DND-41 (cell line): Measurements from ENCODE around the gene RAB4A.

Experiments used
- ATAC-seq: fragments of 200-7000 bp; cut with Tn5 transposase; 3 replicates; pipeline ENCODE4 v1.9.1; 2021; ENCODE audit warnings: low read depth; ENCODE audit not compliant: insufficient read depth
- DNase-seq: peaks from one replicate; pipeline ENCODE4 v3.0.0-alpha.2; 2020
- H2AFZ ChIP-seq: 2 replicates; pipeline ENCODE4 v1.6.0; 2012; ENCODE audit warnings: low read depth, low read length
- H3K27ac ChIP-seq: 2 replicates; pipeline ENCODE4 v1.5.1; 2012; ENCODE audit warnings: low read length, inconsistent platforms
- H3K27me3 ChIP-seq: fragments of 200-600 bp; sonication (generic); 2 replicates; pipeline ENCODE4 v1.6.0; 2012; ENCODE audit warnings: low read length, mild to moderate bottlenecking, inconsistent platforms; ENCODE audit not compliant: insufficient read depth, poor library complexity
- H3K36me3 ChIP-seq: 2 replicates; pipeline ENCODE4 v1.5.1; 2012; ENCODE audit warnings: low read length, inconsistent platforms; ENCODE audit not compliant: insufficient read depth
- H3K4me1 ChIP-seq: 2 replicates; pipeline ENCODE4 v1.5.1; 2012; ENCODE audit warnings: mild to moderate bottlenecking, low read length; ENCODE audit not compliant: insufficient read depth
- H3K4me2 ChIP-seq: 2 replicates; pipeline ENCODE4 v1.6.0; 2012; ENCODE audit warnings: mild to moderate bottlenecking, moderate library complexity, low read length, inconsistent platforms; ENCODE audit not compliant: insufficient read depth
- H3K4me3 ChIP-seq, 2 experiments: fragments of 200-600 bp in 1 of 2; shearing (Covaris generic) in 1 of 2; 2 replicates each; pipeline ENCODE4 v1.5.1; 2012 to 2016; ENCODE audit warnings: inconsistent platforms in 2 of 2, low read length in 2 of 2, mild to moderate bottlenecking in 2 of 2, low read depth in 1 of 2, moderate library complexity in 1 of 2
- H3K79me2 ChIP-seq: 2 replicates; pipeline ENCODE4 v1.6.0; 2012; ENCODE audit warnings: low read length, inconsistent platforms; ENCODE audit not compliant: insufficient read depth
- H3K9ac ChIP-seq: 2 replicates; pipeline ENCODE4 v1.6.0; 2012; ENCODE audit warnings: low read depth, mild to moderate bottlenecking, inconsistent platforms, low read length, moderate library complexity
- H3K9me3 ChIP-seq: 2 replicates; pipeline ENCODE4 v1.5.1; 2012; ENCODE audit warnings: low read length, moderate library complexity, mild to moderate bottlenecking, inconsistent platforms; ENCODE audit not compliant: insufficient read depth, severe bottlenecking
- H4K20me1 ChIP-seq: 2 replicates; pipeline ENCODE4 v1.6.0; 2012; ENCODE audit warnings: low read length; ENCODE audit not compliant: insufficient read depth
- CTCF ChIP-seq: IDR thresholded peaks from 2 replicates; pipeline ENCODE4 v1.5.1; 2012; ENCODE audit warnings: borderline replicate concordance, low read length, moderate library complexity, mild to moderate bottlenecking; ENCODE audit not compliant: poor library complexity, severe bottlenecking; ENCODE audit errors: extremely low read depth
- EZH2 ChIP-seq: IDR thresholded peaks from 3 replicates; pipeline ENCODE4 v1.6.1; 2012; ENCODE audit warnings: borderline replicate concordance, low read depth, mild to moderate bottlenecking, moderate library complexity, low read length, inconsistent platforms; ENCODE audit not compliant: severe bottlenecking

RAB4A gene

GRCh38 chr1:229334716-229335115 is 63.8 kb downstream of the RAB4A start:
- ATAC-seq (no peak), DNase-seq (no peak)
- Histone ChIP-seq H3K36me3 (peaks cover 33% of the 10 kb centered on the region), H3K79me2 (peaks cover 84% of the 10 kb centered on the region), H2AFZ (no peak overlapping the region), H3K4me3 (no peak overlapping the region), H3K9me3 (peaks cover 8% of the 10 kb centered on the region), H4K20me1 (peaks cover 21% of the 10 kb centered on the region; the same call in 1 of the 2 replicates), H3K9ac (no peak overlapping the region), H3K4me2 (no peak overlapping the region), H3K4me1 (peaks cover 29% of the 10 kb centered on the region), H3K27ac (no peak overlapping the region), H3K27me3 (no peaks in the 10 kb centered on the region)
- TF ChIP-seq CTCF (no peak), EZH2 (no peak)

GRCh38 chr1:229336345-229336744 is 65.4 kb downstream of the RAB4A start:
- ATAC-seq (no peak), DNase-seq (no peak)
- Histone ChIP-seq H3K36me3 (peaks cover 31% of the 10 kb centered on the region), H3K79me2 (peaks cover 87% of the 10 kb centered on the region), H3K27me3 (no peaks in the 10 kb centered on the region), H4K20me1 (peaks cover 14% of the 10 kb centered on the region; the same call in 1 of the 2 replicates), H2AFZ (no peak overlapping the region), H3K9ac (no peak overlapping the region), H3K4me2 (no peak overlapping the region), H3K4me3 (no peak overlapping the region), H3K4me1 (peaks cover 45% of the 10 kb centered on the region), H3K27ac (no peak overlapping the region), H3K9me3 (peaks cover 8% of the 10 kb centered on the region)
- TF ChIP-seq CTCF = no peak
- no peak for TF ChIP-seq EZH2

- Histone ChIP-seq H3K27me3 (no peaks in the 10 kb centered on the region), H3K36me3 (peaks cover 30% of the 10 kb centered on the region), H3K4me2 (peak overlapping the region; percentile 98), H3K9ac (0 out of 2 replicates have a peak overlapping the region, but pooled peaks have one; percentile 52), H3K4me1 (peaks cover 57% of the 10 kb centered on the region), H3K9me3 (peaks cover 8% of the 10 kb centered on the region), H2AFZ (no peak overlapping the region), H3K4me3 (peak overlapping the region in 1 of 2 experiments; percentile 50; a peak in 2 of 4 replicates), H3K27ac (peak overlapping the region; percentile 4; the same call in 1 of the 2 replicates), H4K20me1 (0 out of 2 replicates have a peak, but pooled peaks cover 12% of the 10 kb centered on the region), H3K79me2 (peaks cover 80% of the 10 kb centered on the region)
- no peak for ATAC-seq
- TF ChIP-seq CTCF = no peak
- TF ChIP-seq EZH2 = no peak
- no peak for DNase-seq
Measured at GRCh38 chr1:229339086-229339485, 68.2 kb downstream of the RAB4A start.

- Histone ChIP-seq H3K4me1 (peaks cover 62% of the 10 kb centered on the region), H3K27ac (peak overlapping the region; percentile 4; the same call in 1 of the 2 replicates), H4K20me1 (0 out of 2 replicates have a peak, but pooled peaks cover 12% of the 10 kb centered on the region), H3K9ac (peak overlapping the region; percentile 17; the same call in 1 of the 2 replicates), H2AFZ (no peak overlapping the region), H3K36me3 (peaks cover 29% of the 10 kb centered on the region), H3K4me3 (peak overlapping the region in 1 of 2 experiments; percentile 50; a peak in 2 of 4 replicates), H3K4me2 (peak overlapping the region; percentile 98), H3K79me2 (peaks cover 77% of the 10 kb centered on the region), H3K9me3 (peaks cover 4% of the 10 kb centered on the region), H3K27me3 (no peaks in the 10 kb centered on the region)
- DNase-seq (peak; percentile 28), ATAC-seq (no peak)
- no peak for TF ChIP-seq CTCF
- TF ChIP-seq EZH2 = no peak
Measured at GRCh38 chr1:229339520-229339919, 68.6 kb downstream of the RAB4A start.
